GM18517 (cell line): ENCODE measurements around the gene SFXN3.

Experiments
- ATAC-seq: cut with Tn5 transposase; IDR thresholded peaks from one replicate; pipeline ENCODE4 v1.9.1; 2021; ENCODE audit warnings: mild to moderate bottlenecking, moderate library complexity; ENCODE audit not compliant: unreplicated experiment

Gene SFXN3

GRCh38 chr10:101054876-101055275, 23.8 kb downstream of the SFXN3 start:
- ATAC-seq, result no peak

GRCh38 chr10:101055411-101055810, 24.4 kb downstream of the SFXN3 start:
- no peak for ATAC-seq

GRCh38 chr10:101056365-101057151, 25.5 kb downstream of the SFXN3 start:
- ATAC-seq, result no peak

- ATAC-seq, result peak; percentile 36
These were observed 29.3 kb downstream of the SFXN3 start for GRCh38 chr10:101060036-101060950.

- ATAC-seq, result peak; percentile 57
These were observed 30.1 kb downstream of the SFXN3 start for GRCh38 chr10:101060951-101061623.

GRCh38 chr10:101061624-101062231, 30.7 kb downstream of the SFXN3 start, which contains the start of gene KAZALD1:
Gene KAZALD1 (plus strand): TSS chr10:101061989. CDS start chr10:101062593, 604 bp downstream.
- ATAC-seq, result no peak

- no peak for ATAC-seq
These were observed 31.4 kb downstream of the SFXN3 start for GRCh38 chr10:101062232-101063049.

GRCh38 chr10:101063050-101063525, 32.1 kb downstream of the SFXN3 start:
- no peak for ATAC-seq

GRCh38 chr10:101063548-101064414, 32.7 kb downstream of the SFXN3 start:
- no peak for ATAC-seq

- ATAC-seq, result no peak
These were observed 33.5 kb downstream of the SFXN3 start for GRCh38 chr10:101064415-101065030.

GRCh38 chr10:101065481-101066145, 34.6 kb downstream of the SFXN3 start:
- no peak for ATAC-seq

- ATAC-seq, result no peak
These were observed 35.3 kb downstream of the SFXN3 start for GRCh38 chr10:101066146-101066895.

GRCh38 chr10:101066896-101067355, 35.9 kb downstream of the SFXN3 start:
- no peak for ATAC-seq

GRCh38 chr10:101067356-101068083, 36.5 kb downstream of the SFXN3 start:
- ATAC-seq, result peak; percentile 62

- no peak for ATAC-seq
These were observed 38.4 kb downstream of the SFXN3 start for GRCh38 chr10:101069441-101069840.

- no peak for ATAC-seq
These were observed 39.1 kb downstream of the SFXN3 start for GRCh38 chr10:101070098-101070497.
